ENCODE data around the gene CABP4.

GRCh38 chr11:67491276-67492068 lies 36.3 kb downstream of the CABP4 start:
- no peak for TF ChIP-seq EZH2phosphoT487 (IDR thresholded peaks at IDR 0.05; ENCODE audit: borderline replicate concordance, low read length)
- TF ChIP-seq CTCF (conservative IDR thresholded peaks at IDR 0.05; ENCODE audit: low read depth, low read length) = no peak
- TF ChIP-seq EZH2 (IDR thresholded peaks at IDR 0.05; ENCODE audit: low read length, unreplicated experiment) = no peak

Measured in PC-3 (cell line).